ENCODE data around the gene ANGPTL5.

- no peak for TF ChIP-seq CTCF (IDR thresholded peaks at IDR 0.05)
- no peak for TF ChIP-seq POLR2A (IDR thresholded peaks at IDR 0.05)
These were observed 21.8 kb downstream of the ANGPTL5 start for GRCh38 chr11:101894505-101894904.

Data from uterus (tissue), 2 donors.